VCaP (cell line): Measurements from ENCODE around the gene LLCFC1.

Experiments
- H3K27ac ChIP-seq: fragments of 450-650 bp; 2 replicates; pipeline ENCODE4 v1.5.1; 2017
- CTCF ChIP-seq: fragments of 450-650 bp; conservative IDR thresholded peaks from 2 replicates; pipeline ENCODE4 v1.5.1; 2017; ENCODE audit warnings: mild to moderate bottlenecking, moderate library complexity

LLCFC1 gene

GRCh38 chr7:142933092-142933475 is 6.2 kb upstream of the LLCFC1 start:
- TF ChIP-seq CTCF, result no peak
- H3K27ac ChIP-seq, result no peak overlapping the region

DNA sequence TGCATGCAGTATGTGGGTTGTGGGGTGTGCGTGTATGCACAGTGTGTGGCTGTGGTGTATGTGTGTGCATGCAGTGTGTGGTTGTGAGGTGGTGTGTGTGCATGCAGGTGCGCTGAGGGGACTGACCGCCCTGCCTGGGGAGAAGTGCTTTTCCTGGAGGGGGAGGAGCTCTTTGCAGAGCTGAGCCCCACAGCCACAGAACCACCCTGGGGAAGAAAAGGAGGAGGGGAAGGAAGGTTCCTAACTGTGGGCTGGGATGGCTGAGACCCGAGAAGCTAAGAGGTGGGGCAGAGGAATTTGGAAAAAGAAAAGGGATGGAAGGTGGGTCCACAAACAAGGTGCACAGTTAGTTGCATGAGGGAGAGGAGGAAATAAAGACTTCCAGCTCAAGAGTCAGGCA is 5.7 kb upstream of the LLCFC1 start, which contains the start of gene TRPV5:
TRPV5 (minus strand) TSS at position 123 of the 400 bp plus-strand sequence. CDS start 287 bp downstream, outside the sequence.
- H3K27ac ChIP-seq, result no peak within 1 kb of the TSS
- no peak for TF ChIP-seq CTCF

DNA sequence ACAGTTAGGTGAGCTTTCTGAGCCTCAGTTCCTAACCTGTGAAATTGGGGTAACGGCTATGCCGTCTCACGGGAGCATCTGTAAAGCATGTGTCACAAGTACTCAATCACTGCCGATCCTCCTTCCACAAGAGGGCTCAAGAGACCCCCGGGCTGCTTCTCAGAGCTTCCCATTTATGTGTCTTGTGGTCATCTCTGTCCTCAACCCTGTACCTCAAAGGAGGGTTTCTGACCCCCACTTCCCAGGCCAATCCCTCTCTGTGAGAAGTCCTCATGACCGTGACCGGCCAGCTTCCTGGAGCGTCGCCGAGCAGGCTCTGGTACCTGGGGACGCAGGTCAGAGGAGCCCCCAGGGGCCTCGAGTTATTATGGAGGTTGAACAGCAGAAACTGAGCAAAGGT is 5.2 kb upstream of the LLCFC1 start:
- TF ChIP-seq CTCF, result no peak
- no peak overlapping the region for H3K27ac ChIP-seq

DNA sequence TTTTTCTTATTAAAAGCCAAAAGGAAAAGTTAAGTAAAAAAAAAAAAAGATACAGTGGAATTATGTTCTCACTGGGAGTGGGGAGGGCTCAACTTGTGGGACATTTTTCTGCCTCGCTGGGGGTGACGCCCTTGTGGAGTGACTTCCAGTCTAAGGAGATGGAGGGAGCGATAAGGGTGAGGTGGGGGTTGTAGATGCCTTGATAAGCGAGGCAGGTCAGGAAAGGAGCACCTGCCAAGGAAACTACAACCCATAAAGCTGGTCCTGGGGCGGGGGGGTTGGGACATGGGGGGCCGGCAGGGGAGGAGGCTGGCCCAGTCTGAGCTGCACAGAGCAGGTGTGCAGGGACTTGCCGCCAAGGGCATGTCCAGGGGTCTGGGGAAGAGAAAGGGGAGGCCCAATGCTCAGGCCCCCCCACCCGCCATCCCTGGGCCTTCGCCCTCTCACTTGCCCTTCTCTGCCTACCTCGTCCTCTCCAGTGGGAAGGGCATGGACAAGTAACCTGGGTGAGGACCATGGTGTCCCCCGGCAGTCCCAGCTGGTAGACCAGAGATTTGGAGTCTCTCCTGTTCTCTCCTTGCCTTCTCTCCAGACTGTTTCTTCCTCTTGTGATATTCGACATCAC is 3.2 kb upstream of the LLCFC1 start:
- no peak overlapping the region for H3K27ac ChIP-seq
- no peak for TF ChIP-seq CTCF

DNA sequence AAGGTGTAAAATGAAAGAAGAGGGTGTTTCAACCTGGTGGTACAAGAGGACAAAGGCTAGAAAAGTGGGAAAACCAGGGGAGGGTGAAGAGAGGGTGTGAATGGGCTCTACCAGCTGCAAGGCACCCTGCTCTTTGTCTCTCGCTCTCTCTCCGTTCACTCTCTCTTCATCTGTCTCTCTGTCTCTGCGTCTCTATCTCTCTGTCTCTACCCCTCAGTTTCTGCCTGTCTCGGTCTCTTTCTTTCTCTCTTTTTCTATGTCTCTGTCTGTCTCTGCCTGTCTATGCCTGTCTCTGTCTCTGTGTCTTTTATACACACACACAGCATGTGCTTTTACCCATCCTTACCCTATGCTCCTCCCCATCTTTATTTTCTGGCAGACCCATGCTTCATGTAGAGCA is 673 bp upstream of the LLCFC1 start:
- no peak overlapping the region for H3K27ac ChIP-seq
- TF ChIP-seq CTCF, result no peak

DNA sequence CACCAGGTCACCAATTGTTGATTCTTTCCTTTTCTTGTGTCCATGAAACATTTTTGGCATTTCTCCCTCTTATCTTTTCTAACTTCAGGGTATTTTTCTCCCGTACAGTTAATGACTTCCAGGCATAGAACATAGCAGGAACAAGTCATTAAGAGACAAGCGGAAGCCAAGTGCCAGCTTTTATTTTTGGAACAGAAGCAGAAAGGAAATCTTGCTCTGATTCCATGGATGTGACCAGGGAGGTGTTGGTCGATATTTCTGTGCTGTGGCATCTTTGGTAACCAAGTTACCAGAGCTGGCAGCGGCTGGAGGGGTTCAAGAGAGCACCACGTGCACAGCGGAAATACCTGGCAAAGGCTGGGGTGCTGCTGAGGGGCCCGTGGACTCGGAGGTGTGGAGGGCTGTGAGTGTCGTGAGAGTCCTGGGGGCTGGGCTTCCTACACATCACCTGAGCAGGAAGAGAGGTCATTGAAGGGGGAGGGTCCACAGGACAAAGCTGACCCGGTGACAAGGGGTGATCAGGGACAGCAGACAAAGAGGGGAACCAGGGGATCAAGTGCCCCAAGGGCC is 1.8 kb downstream of the LLCFC1 start:
- H3K27ac ChIP-seq, result no peak overlapping the region
- TF ChIP-seq CTCF, result no peak

DNA sequence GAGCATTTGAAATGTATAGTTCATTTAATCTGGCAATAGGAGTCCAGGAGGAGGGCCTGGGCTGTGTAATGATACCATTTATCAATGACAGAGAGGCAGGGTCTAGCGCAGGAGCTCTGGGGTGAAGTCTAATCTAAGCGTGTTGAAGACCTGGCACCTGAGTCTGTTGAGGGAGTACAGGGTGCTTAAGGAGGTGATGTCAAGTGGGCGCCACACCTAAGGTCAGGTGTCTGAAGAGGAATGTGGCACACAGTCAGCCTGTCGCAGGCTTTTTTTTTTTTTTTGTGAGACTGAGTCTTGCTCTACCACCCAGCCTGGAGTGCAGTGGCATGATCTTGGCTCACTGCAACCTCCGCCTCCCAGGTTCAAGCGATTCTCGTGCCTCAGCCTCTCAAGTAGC is 2.3 kb downstream of the LLCFC1 start:
- no peak for TF ChIP-seq CTCF
- no peak overlapping the region for H3K27ac ChIP-seq
